NCI-H1930 (cell line): Measurements from ENCODE around the gene FCSK.

Source experiments
- DNase-seq, 2 experiments: peaks; one replicate each; lab custom pipeline; 2025; lab: John Stamatoyannopoulos, UW

The FCSK gene

DNA sequence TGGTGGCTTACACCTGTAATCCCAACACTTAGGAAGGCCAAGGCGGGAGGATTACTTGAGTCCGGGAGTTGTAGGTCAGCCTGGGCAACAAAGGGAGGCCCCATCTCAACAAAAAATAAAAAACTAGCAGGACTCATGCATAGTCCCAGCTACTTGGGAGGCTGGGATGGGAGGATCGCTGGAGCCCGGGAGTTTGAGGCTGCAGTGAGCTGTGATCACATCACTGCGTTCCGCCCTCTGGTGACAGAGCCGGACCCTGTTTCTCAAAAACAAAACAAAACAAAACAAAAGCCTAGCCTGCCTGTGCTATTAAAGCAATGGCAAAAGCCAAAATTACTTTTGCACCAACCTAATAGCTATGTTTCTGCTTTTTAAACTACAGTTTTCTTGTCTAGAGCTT is 1.5 kb downstream of the FCSK start:
- no peak for DNase-seq

DNA sequence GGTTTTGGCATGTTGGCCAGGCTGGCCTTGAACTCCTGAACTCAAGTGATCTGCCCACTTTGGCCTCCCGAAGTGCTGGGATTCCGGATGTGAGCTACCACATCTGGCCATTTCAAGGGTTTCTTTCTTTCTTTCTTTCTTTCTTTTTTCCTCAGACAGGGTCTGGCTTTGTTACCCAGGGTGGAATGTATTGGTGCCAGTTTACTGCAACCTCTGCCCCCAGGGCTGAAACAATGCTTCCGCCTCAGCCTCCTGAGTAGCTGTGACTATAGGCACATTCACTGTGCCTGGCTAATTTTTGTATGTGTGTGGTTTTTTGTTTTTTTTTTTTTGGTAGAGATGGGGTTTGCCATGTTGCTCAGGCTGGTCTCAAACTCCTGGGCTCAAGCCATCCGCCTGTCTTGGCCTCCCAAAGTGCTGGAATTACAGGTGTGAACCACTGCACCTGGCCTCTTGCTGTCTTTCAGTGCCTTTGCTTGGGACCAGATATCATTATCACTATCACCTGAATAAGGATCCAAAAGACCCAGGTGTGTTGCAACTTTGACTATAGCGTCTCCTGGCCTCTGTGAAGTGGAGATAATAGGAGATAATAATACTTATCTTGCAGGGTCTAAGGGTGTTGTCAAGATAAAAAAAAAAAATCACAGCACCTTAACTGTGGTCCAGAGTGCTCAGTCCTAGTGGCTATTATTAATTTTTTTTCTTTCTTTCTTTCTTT is 3.2 kb downstream of the FCSK start:
- no peak for DNase-seq

GRCh38 chr16:70460737-70461261 is 6.4 kb downstream of the FCSK start:
- no peak for DNase-seq

GRCh38 chr16:70463235-70463634 is 8.8 kb downstream of the FCSK start:
- no peak for DNase-seq

- no peak for DNase-seq
Measured at GRCh38 chr16:70465999-70466804, 11.8 kb downstream of the FCSK start.

DNA sequence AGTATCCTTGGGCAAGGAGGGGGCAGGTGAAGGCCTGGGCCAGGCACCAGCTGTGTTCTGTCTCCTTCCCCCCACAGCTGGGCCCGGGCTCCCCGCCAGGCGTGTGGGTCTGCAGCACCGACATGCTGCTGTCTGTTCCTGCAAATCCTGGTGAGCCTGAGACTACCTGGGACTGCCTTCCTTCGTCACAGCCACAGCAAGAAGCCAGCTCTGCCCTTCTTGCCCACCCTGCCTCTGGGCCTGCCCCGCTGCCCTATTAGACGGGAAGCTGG is 12.3 kb downstream of the FCSK start:
- DNase-seq: no peak

DNA sequence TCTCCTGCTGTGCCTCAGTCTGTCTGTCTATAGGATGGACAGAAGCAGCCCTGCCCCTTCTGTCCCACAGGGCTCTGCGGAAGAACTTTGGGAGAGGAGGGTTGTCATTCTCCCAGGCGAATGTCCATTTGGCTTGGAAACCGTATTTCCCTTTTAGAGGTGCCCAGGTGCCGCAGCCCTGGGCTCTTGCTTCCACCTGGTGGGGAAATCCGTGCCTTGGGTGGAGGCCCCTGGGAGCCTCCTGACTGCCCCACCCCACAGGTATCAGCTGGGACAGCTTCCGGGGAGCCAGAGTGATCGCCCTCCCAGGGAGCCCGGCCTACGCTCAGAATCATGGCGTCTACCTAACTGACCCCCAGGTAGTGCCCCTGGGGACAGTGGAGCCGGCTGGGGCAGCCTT is 12.7 kb downstream of the FCSK start:
- DNase-seq: no peak

DNA sequence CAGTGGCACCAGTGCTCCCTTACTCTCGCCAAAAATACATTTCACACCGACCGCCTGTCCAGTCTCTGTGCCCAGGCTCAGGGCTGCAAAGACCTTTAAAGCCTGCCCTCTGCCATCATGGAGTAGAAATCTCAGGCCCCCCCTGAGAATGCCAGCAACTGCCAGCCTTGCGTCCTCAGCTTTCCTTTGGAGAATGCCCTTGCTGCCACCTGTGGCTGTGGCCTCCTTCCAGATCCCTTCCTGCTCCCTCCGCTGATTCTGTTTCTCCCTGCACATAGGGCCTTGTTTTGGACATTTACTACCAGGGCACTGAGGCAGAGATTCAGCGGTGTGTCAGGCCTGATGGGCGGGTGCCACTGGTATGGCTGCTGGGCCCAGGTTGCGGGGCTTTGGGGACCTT is 13.2 kb downstream of the FCSK start:
- DNase-seq: no peak

DNA sequence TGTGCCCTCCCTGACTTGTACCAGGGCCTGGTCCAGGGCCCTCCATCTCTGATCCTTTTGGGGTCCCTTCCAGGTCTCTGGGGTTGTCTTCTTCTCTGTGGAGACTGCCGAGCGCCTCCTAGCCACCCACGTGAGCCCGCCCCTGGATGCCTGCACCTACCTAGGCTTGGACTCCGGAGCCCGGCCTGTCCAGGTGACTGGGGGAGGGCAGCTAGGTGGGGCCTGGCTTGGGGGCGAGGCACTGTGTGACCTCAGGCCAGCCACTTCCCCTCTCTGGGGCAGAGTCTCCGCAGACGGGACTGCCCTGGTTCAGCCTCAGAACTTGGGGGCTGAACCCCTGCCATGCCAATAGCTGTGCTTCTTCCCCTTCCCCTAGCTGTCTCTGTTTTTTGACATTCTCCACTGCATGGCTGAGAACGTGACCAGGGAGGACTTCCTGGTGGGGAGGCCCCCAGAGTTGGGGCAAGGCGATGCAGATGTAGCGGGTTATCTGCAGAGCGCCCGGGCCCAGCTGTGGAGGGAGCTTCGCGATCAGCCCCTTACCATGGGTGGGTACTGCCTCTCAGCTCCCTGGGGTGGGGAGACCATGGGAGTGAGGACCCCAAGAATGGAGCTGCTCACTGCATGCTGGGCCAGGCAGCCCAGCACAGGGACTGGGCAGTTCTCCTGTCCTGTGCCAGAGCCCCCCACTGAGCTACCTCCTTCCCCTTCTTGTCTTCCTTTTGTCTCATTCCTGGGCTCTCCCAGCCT is 14.6 kb downstream of the FCSK start:
- no peak for DNase-seq

- no peak for DNase-seq
Measured at GRCh38 chr16:70470141-70470926, 15.9 kb downstream of the FCSK start.

GRCh38 chr16:70470927-70471341 is 16.5 kb downstream of the FCSK start:
- no peak for DNase-seq

DNA sequence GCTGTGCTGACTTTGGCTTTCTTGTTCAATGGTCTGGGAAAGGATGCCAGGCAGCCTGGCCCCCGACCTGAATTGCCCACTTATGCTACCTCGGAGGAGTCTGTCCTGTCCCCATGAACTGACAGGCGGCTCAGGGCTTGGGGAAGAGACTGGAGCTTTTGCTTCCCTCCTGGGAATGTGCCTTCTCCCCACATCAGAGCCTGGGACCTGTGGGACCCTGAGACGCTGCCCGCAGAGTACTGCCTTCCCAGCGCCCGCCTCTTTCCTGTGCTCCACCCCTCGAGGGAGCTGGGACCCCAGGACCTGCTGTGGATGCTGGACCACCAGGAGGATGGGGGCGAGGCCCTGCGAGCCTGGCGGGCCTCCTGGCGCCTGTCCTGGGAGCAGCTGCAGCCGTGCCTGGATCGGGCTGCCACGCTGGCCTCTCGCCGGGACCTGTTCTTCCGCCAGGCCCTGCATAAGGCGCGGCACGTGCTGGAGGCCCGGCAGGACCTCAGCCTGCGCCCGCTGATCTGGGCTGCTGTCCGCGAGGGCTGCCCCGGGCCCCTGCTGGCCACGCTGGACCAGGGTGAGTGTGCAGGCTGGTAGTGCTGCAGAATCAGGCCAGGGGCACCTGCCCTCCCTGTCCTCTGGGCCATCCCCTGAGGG is 18.5 kb downstream of the FCSK start:
- DNase-seq: no peak

DNA sequence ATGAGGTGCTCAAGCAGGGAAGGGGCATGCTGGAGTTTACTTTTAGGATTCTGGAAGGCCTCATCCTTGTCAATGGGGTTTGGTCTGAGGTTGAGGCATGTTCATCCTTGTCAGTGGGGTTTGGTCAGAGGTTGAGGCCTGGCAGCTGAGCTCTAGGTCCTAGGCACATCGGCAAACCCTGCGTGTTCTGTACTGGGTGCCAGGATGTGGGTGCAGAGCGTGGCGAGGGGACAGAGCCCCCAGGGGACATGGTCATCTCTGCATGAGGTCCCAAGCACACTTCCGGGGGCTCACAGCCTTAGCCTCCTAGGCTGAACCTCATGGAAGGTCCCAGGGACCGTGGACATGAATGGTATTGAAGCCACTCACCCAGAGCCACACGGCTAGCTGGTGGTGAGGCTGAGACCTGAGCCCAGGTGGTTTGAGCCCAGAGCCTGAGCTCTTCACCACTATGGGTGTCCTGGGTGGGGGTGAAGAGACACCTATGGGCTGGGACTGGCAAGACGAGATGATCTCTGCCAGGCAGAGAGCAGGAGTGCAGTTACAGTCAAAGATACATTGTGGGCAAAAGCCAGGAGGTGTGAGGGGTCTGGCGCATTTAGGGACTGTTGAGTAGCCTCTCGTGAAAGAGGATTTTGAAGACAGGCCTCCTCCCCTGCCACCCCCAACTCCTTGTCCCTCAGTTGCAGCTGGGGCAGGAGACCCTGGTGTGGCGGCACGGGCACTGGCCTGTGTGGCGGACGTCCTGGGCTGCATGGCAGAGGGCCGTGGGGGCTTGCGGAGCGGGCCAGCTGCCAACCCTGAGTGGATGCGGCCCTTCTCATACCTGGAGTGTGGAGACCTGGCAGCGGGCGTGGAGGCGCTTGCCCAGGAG is 19.3 kb downstream of the FCSK start:
- DNase-seq: no peak

DNA sequence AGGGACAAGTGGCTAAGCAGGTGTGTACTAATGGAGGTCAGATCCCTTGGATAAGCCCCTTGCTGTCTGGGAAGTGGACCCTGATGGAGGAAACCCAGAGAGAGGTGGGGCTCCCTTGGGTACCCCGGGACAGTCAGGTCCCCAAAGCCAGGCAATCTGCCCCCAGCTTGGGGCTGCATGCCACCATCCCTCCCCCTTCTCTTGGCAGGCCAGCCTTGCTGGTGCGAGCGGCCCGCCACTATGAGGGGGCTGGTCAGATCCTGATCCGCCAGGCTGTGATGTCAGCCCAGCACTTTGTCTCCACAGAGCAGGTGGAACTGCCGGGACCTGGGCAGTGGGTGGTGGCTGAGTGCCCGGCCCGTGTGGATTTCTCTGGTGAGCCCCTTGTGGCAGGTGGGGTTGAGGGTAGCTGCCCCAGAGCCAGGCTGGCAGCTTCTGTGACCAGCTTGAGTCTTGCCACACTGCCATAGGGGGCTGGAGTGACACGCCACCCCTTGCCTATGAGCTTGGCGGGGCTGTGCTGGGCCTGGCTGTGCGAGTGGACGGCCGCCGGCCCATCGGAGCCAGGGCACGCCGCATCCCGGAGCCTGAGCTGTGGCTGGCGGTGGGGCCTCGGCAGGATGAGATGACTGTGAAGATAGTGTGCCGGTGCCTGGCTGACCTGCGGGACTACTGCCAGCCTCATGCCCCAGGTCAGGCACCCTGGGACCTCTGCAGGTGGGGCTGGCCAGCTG is 20.1 kb downstream of the FCSK start:
- no peak for DNase-seq

GRCh38 chr16:70475054-70475871 is 20.9 kb downstream of the FCSK start:
- DNase-seq: no peak

GRCh38 chr16:70476272-70477020 is 22.1 kb downstream of the FCSK start:
- no peak for DNase-seq

DNA sequence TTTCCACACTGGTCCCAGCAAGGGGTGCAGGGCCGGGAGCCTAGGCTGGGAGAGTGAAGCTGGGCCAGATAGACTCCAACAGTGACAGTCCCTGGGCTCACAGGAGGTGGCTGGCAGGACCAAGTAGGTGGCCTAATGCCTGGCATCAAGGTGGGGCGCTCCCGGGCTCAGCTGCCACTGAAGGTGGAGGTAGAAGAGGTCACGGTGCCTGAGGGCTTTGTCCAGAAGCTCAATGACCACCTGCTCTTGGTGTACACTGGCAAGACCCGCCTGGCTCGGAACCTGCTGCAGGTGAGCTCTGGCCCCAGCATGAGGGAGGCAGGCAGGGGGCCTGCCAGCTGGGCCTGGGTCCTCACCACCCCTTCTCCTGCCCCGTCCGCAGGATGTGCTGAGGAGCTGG is 23.8 kb downstream of the FCSK start:
- DNase-seq: no peak

DNA sequence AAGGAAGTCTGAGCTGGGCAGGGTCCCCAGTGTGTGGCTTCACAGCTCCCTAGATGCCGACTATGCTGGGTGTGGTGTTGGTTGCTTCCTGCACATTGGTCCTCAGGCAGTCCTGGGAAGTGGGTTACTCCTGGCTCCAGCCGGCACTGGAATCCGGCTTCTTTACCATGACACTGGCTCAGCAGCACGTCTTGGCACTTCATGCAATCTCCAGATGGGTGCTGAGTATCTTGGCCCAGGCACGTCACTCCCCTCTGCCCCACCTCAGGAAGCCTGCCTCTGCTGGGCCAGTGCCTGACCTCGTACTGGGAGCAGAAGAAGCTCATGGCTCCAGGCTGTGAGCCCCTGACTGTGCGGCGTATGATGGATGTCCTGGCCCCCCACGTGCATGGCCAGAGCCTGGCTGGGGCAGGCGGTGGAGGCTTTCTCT is 24.5 kb downstream of the FCSK start:
- DNase-seq: no peak
